Measurements from ENCODE around the gene UBE2J2.
"Not testable (repeated sequence)": the region's sequence is repeated elsewhere in the genome, so short reads cannot be mapped to it uniquely, and the experiment has no call there.

The UBE2J2 gene

GRCh38 chr1:1273512-1274298 is at the start of gene UBE2J2:
Gene UBE2J2 (minus strand): TSS chr1:1273854. CDS start chr1:1267992, 5,862 bp downstream.
- peak; percentile 94 for DNase-seq

- DNase-seq = no peak
Measured at GRCh38 chr1:1322952-1323351, 49.3 kb upstream of the UBE2J2 start.

GRCh38 chr1:1322418-1322817 is 48.8 kb upstream of the UBE2J2 start:
- no peak for DNase-seq

- no peak for DNase-seq
Measured at GRCh38 chr1:1321477-1321876, 47.8 kb upstream of the UBE2J2 start.

- DNase-seq = no peak
Measured at GRCh38 chr1:1320666-1321448, 47.2 kb upstream of the UBE2J2 start.

- DNase-seq = no peak
Measured at GRCh38 chr1:1319646-1319941, 45.9 kb upstream of the UBE2J2 start.

- no peak for DNase-seq
Measured at GRCh38 chr1:1318777-1319645, 45.4 kb upstream of the UBE2J2 start.

GRCh38 chr1:1318131-1318652 is 44.5 kb upstream of the UBE2J2 start:
- DNase-seq = no peak

GRCh38 chr1:1317420-1317819 is 43.8 kb upstream of the UBE2J2 start:
- DNase-seq = no peak

GRCh38 chr1:1316199-1316598 is 42.5 kb upstream of the UBE2J2 start:
- DNase-seq = not testable (repeated sequence)

GRCh38 chr1:1315435-1315954 is 41.8 kb upstream of the UBE2J2 start:
- no peak for DNase-seq

- DNase-seq = no peak
Measured at GRCh38 chr1:1314678-1315335, 41.2 kb upstream of the UBE2J2 start.

GRCh38 chr1:1314237-1314586 is 40.6 kb upstream of the UBE2J2 start:
- DNase-seq = no peak

- no peak for DNase-seq
Measured at GRCh38 chr1:1313500-1314236, 40.0 kb upstream of the UBE2J2 start.

GRCh38 chr1:1312450-1313314 is 39.0 kb upstream of the UBE2J2 start:
- no peak for DNase-seq

- no peak for DNase-seq
Measured at GRCh38 chr1:1311107-1312104, 37.8 kb upstream of the UBE2J2 start.

GRCh38 chr1:1310476-1311053 is 36.9 kb upstream of the UBE2J2 start:
- DNase-seq = no peak

- DNase-seq = no peak
Measured at GRCh38 chr1:1310109-1310385, 36.4 kb upstream of the UBE2J2 start.
